MG63 (cell line): Measurements from ENCODE around the gene PIGK. TPM values are rescaled to one million over a fixed set of nuclear protein-coding genes. Genes with fewer than 3 reads are reported as not detected.

Experiments
- DNase-seq: peaks from one replicate; pipeline ENCODE4 v3.0.0-alpha.2; 2020
- H3K27me3 ChIP-seq: fragments of 250-450 bp; sonication (Bioruptor Pico); 2 replicates; pipeline ENCODE4 v1.5.1; 2020; ENCODE audit warnings: mild to moderate bottlenecking, moderate library complexity
- H3K36me3 ChIP-seq: fragments of 250-450 bp; sonication (Bioruptor Pico); 2 replicates; pipeline ENCODE4 v1.5.1; 2020; ENCODE audit warnings: mild to moderate bottlenecking, moderate library complexity
- H3K4me3 ChIP-seq: fragments of 250-450 bp; sonication (Bioruptor Pico); 2 replicates; pipeline ENCODE4 v1.5.1; 2020; ENCODE audit warnings: mild to moderate bottlenecking, moderate library complexity
- H3K9me3 ChIP-seq: fragments of 250-450 bp; sonication (Bioruptor Pico); 2 replicates; pipeline ENCODE4 v1.5.1; 2020; ENCODE audit warnings: mild to moderate bottlenecking, moderate library complexity
- total RNA-seq: library from RNA; depleted of rRNA; stranded (reverse); fragments of >200 nt; shearing (Covaris generic); gene quantifications from 2 replicates; pipeline ENCODE4 v1.2.3, GENCODE V29; 2014; ENCODE audit warnings: low replicate concordance

PIGK gene
- total RNA-seq, 1 experiment from 2014 or later = 30.9 TPM

GRCh38 chr1:77068013-77068412, 151.2 kb downstream of the PIGK start:
- Histone ChIP-seq H3K9me3 (no peaks in the 10 kb centered on the region), H3K27me3 (no peaks in the 10 kb centered on the region), H3K36me3 (no peaks in the 10 kb centered on the region), H3K4me3 (no peak overlapping the region)
- DNase-seq = no peak

GRCh38 chr1:77065693-77066342, 153.4 kb downstream of the PIGK start:
- no peak for DNase-seq
- H3K36me3 ChIP-seq = no peaks in the 10 kb centered on the region
- no peaks in the 10 kb centered on the region for H3K27me3 ChIP-seq
- H3K9me3 ChIP-seq = no peaks in the 10 kb centered on the region
- H3K4me3 ChIP-seq = no peak overlapping the region

GRCh38 chr1:77064246-77064645, 155.0 kb downstream of the PIGK start:
- DNase-seq = no peak
- H3K4me3 ChIP-seq = no peak overlapping the region
- no peaks in the 10 kb centered on the region for H3K9me3 ChIP-seq
- no peaks in the 10 kb centered on the region for H3K27me3 ChIP-seq
- no peaks in the 10 kb centered on the region for H3K36me3 ChIP-seq

GRCh38 chr1:77063118-77063517, 156.1 kb downstream of the PIGK start:
- Histone ChIP-seq H3K4me3 (no peak overlapping the region), H3K9me3 (no peaks in the 10 kb centered on the region), H3K36me3 (no peaks in the 10 kb centered on the region), H3K27me3 (no peaks in the 10 kb centered on the region)
- DNase-seq = no peak

- H3K9me3 ChIP-seq = no peaks in the 10 kb centered on the region
- H3K36me3 ChIP-seq = no peaks in the 10 kb centered on the region
- H3K27me3 ChIP-seq = no peaks in the 10 kb centered on the region
- DNase-seq = no peak
- no peak overlapping the region for H3K4me3 ChIP-seq
Measured at GRCh38 chr1:77061162-77061561, 158.1 kb downstream of the PIGK start.

- no peak for DNase-seq
- H3K4me3 ChIP-seq = no peak overlapping the region
- H3K27me3 ChIP-seq = no peaks in the 10 kb centered on the region
- no peaks in the 10 kb centered on the region for H3K36me3 ChIP-seq
- no peaks in the 10 kb centered on the region for H3K9me3 ChIP-seq
Measured at GRCh38 chr1:77060000-77060399, 159.2 kb downstream of the PIGK start.

GRCh38 chr1:77057994-77058585, 161.1 kb downstream of the PIGK start:
- Histone ChIP-seq H3K9me3 (no peaks in the 10 kb centered on the region), H3K36me3 (no peaks in the 10 kb centered on the region), H3K4me3 (no peak overlapping the region), H3K27me3 (no peaks in the 10 kb centered on the region)
- no peak for DNase-seq

GRCh38 chr1:77056525-77056924, 162.7 kb downstream of the PIGK start:
- no peaks in the 10 kb centered on the region for H3K9me3 ChIP-seq
- H3K4me3 ChIP-seq = no peak overlapping the region
- H3K27me3 ChIP-seq = no peaks in the 10 kb centered on the region
- DNase-seq = peak; percentile 58
- H3K36me3 ChIP-seq = no peaks in the 10 kb centered on the region

GRCh38 chr1:77051425-77051824, 167.8 kb downstream of the PIGK start:
- DNase-seq = no peak
- H3K27me3 ChIP-seq = no peaks in the 10 kb centered on the region
- no peaks in the 10 kb centered on the region for H3K9me3 ChIP-seq
- no peaks in the 10 kb centered on the region for H3K36me3 ChIP-seq
- H3K4me3 ChIP-seq = no peak overlapping the region

- H3K9me3 ChIP-seq = no peaks in the 10 kb centered on the region
- no peak for DNase-seq
- no peaks in the 10 kb centered on the region for H3K36me3 ChIP-seq
- no peak overlapping the region for H3K4me3 ChIP-seq
- no peaks in the 10 kb centered on the region for H3K27me3 ChIP-seq
Measured at GRCh38 chr1:77048615-77049005, 170.6 kb downstream of the PIGK start.

- H3K9me3 ChIP-seq = no peaks in the 10 kb centered on the region
- no peak for DNase-seq
- H3K4me3 ChIP-seq = no peak overlapping the region
- no peaks in the 10 kb centered on the region for H3K36me3 ChIP-seq
- H3K27me3 ChIP-seq = no peaks in the 10 kb centered on the region
Measured at GRCh38 chr1:77047978-77048614, 171.1 kb downstream of the PIGK start.

- Histone ChIP-seq H3K4me3 (no peak overlapping the region), H3K36me3 (no peaks in the 10 kb centered on the region), H3K9me3 (no peaks in the 10 kb centered on the region), H3K27me3 (no peaks in the 10 kb centered on the region)
- no peak for DNase-seq
Measured at GRCh38 chr1:77047575-77047974, 171.7 kb downstream of the PIGK start.

GRCh38 chr1:77044133-77044849, 174.9 kb downstream of the PIGK start:
- Histone ChIP-seq H3K4me3 (no peak overlapping the region), H3K9me3 (no peaks in the 10 kb centered on the region), H3K27me3 (no peaks in the 10 kb centered on the region), H3K36me3 (peaks cover 3% of the 10 kb centered on the region; the same call in 1 of the 2 replicates)
- DNase-seq = no peak

GRCh38 chr1:77040826-77041225, 178.4 kb downstream of the PIGK start:
- no peaks in the 10 kb centered on the region for H3K27me3 ChIP-seq
- DNase-seq = no peak
- H3K9me3 ChIP-seq = no peaks in the 10 kb centered on the region; the same call in 1 of the 2 replicates

GRCh38 chr1:77039739-77040138, 179.5 kb downstream of the PIGK start:
- Histone ChIP-seq H3K4me3 (no peak overlapping the region), H3K9me3 (no peaks in the 10 kb centered on the region; the same call in 1 of the 2 replicates), H3K27me3 (no peaks in the 10 kb centered on the region), H3K36me3 (peaks cover 3% of the 10 kb centered on the region; the same call in 1 of the 2 replicates)
- peak; percentile 94 for DNase-seq

More at GRCh38 chr1:77040826-77041225, 178.4 kb downstream of the PIGK start:
- no peak overlapping the region for H3K4me3 ChIP-seq
- H3K36me3 ChIP-seq = peaks cover 3% of the 10 kb centered on the region; the same call in 1 of the 2 replicates

GRCh38 chr1:77039111-77039510, 180.1 kb downstream of the PIGK start:
- H3K27me3 ChIP-seq = no peaks in the 10 kb centered on the region
- H3K9me3 ChIP-seq = no peaks in the 10 kb centered on the region; the same call in 1 of the 2 replicates
- no peak overlapping the region for H3K4me3 ChIP-seq
- DNase-seq = no peak
- peaks cover 3% of the 10 kb centered on the region; the same call in 1 of the 2 replicates for H3K36me3 ChIP-seq
